Fibroblast of lung (primary cell): ENCODE data around the gene COL4A1. TPM values are rescaled to one million over a fixed set of nuclear protein-coding genes. Genes with fewer than 3 reads are reported as not detected.

Experiments
- DNase-seq, 2 donors: peaks; one replicate each; pipeline versions ENCODE4 v3.0.0 to v3.0.0-alpha.2; 2010; ENCODE audit warnings: low read depth in 2 of 2
- H2AFZ ChIP-seq: 2 replicates; pipeline ENCODE4 v1.5.1; 2012; ENCODE audit warnings: low read length, control low read depth, inconsistent platforms
- H3K27ac ChIP-seq: 2 replicates; pipeline ENCODE4 v1.5.1; 2011; ENCODE audit warnings: low read length, control low read depth; ENCODE audit not compliant: insufficient read depth
- H3K27me3 ChIP-seq: 2 replicates; pipeline ENCODE4 v1.5.1; 2011; ENCODE audit warnings: mild to moderate bottlenecking, low read length; ENCODE audit not compliant: control insufficient read depth, insufficient read depth
- H3K36me3 ChIP-seq: 2 replicates; pipeline ENCODE4 v1.5.1; 2011; ENCODE audit warnings: low read length; ENCODE audit not compliant: control insufficient read depth, insufficient read depth
- H3K4me1 ChIP-seq: 2 replicates; pipeline ENCODE4 v1.5.1; 2011; ENCODE audit warnings: low read length; ENCODE audit not compliant: control insufficient read depth, insufficient read depth; ENCODE audit errors: extremely low read depth
- H3K4me2 ChIP-seq: 2 replicates; pipeline ENCODE4 v1.5.1; 2011; ENCODE audit warnings: low read length, control low read depth; ENCODE audit not compliant: insufficient read depth; ENCODE audit errors: extremely low read depth
- H3K4me3 ChIP-seq, 4 experiments: fragments of 200-600 bp in 1 of 4; sonication (generic) in 1 of 4; replicated peaks in 1 of 4; 2 replicates each; pipeline ENCODE4 v1.5.1; 2011 to 2016; ENCODE audit warnings: low read length in 4 of 4, low read depth in 3 of 4, mild to moderate bottlenecking in 3 of 4, control low read depth in 2 of 4, inconsistent platforms in 1 of 4, mixed read lengths in 1 of 4; ENCODE audit not compliant: insufficient read depth in 1 of 4; ENCODE audit errors: control extremely low read depth in 1 of 4
- H3K79me2 ChIP-seq: 2 replicates; pipeline ENCODE4 v1.5.1; 2012; ENCODE audit warnings: mild to moderate bottlenecking, low read length, inconsistent platforms; ENCODE audit not compliant: control insufficient read depth, insufficient read depth
- H3K9ac ChIP-seq: 2 replicates; pipeline ENCODE4 v1.5.1; 2011; ENCODE audit warnings: mild to moderate bottlenecking, low read length, control low read depth; ENCODE audit not compliant: insufficient read depth
- H3K9me3 ChIP-seq: 2 replicates; pipeline ENCODE4 v1.5.1; 2012; ENCODE audit warnings: low read depth, low read length; ENCODE audit not compliant: control insufficient read depth, insufficient read depth
- H4K20me1 ChIP-seq: 2 replicates; pipeline ENCODE4 v1.5.1; 2011; ENCODE audit warnings: low read length; ENCODE audit not compliant: control insufficient read depth, insufficient read depth; ENCODE audit errors: extremely low read depth
- CTCF ChIP-seq, 2 donors: IDR thresholded peaks in 1 of 2; conservative IDR thresholded peaks in 1 of 2; 1 replicate in 1 of 2; 2 replicates in 1 of 2; pipeline ENCODE4 v1.5.1; 2011 to 2012; ENCODE audit warnings: low read length in 2 of 2, control low read depth in 1 of 2, inconsistent platforms in 1 of 2, low read depth in 1 of 2, mild to moderate bottlenecking in 1 of 2
- EZH2 ChIP-seq: IDR thresholded peaks from 2 replicates; pipeline ENCODE4 v1.5.1; 2012; ENCODE audit warnings: low read length, control low read depth, mild to moderate bottlenecking; ENCODE audit errors: missing control alignments
- polyA plus RNA-seq, 2 donors: library from polyadenylated mRNA; depleted of rRNA in 1 of 2; stranded (reverse) in 1 of 2; unstranded in 1 of 2; fragments of >200 nt; gene quantifications; 2 replicates each; pipeline ENCODE4 v1.2.1, GENCODE V29; 2011 to 2012; ENCODE audit warnings: missing spikeins in 1 of 2
- total RNA-seq: library from RNA; depleted of rRNA; stranded (reverse); fragments of >200 nt; gene quantifications from 2 replicates; pipeline ENCODE4 v1.2.1, GENCODE V29; 2014

Gene COL4A1
- total and polyA plus RNA-seq, 2 donors (not counting 1 experiment from before 2014, with no cell fraction given): 34.0 to 607 TPM

- Histone ChIP-seq H3K4me3 (no peak overlapping the region), H3K9me3 (no peaks in the 10 kb centered on the region), H3K27me3 (no peaks in the 10 kb centered on the region), H3K9ac (no peak overlapping the region), H3K36me3 (no peaks in the 10 kb centered on the region), H4K20me1 (no peaks in the 10 kb centered on the region), H3K4me1 (peaks cover 34% of the 10 kb centered on the region), H3K27ac (no peak overlapping the region), H3K4me2 (no peak overlapping the region), H2AFZ (no peak overlapping the region), H3K79me2 (peaks cover 1% of the 10 kb centered on the region)
- no peak for TF ChIP-seq CTCF (conservative IDR thresholded peaks at IDR 0.05 in 1 of 2, IDR thresholded peaks at IDR 0.05 in 1 of 2; ENCODE audit: low read depth in 1 of 2, low read length in 2 of 2)
- TF ChIP-seq EZH2: no peak
- no peak for DNase-seq
These were observed 66.0 kb downstream of the COL4A1 start for GRCh38 chr13:110240943-110241342.

GRCh38 chr13:110240352-110240751 is 66.6 kb downstream of the COL4A1 start:
- Histone ChIP-seq H2AFZ (no peak overlapping the region), H3K36me3 (no peaks in the 10 kb centered on the region), H3K9ac (no peak overlapping the region), H3K79me2 (peaks cover 1% of the 10 kb centered on the region), H4K20me1 (no peaks in the 10 kb centered on the region), H3K27me3 (no peaks in the 10 kb centered on the region), H3K27ac (no peak overlapping the region), H3K4me2 (no peak overlapping the region), H3K9me3 (no peaks in the 10 kb centered on the region), H3K4me3 (no peak overlapping the region), H3K4me1 (peaks cover 31% of the 10 kb centered on the region)
- no peak for DNase-seq
- TF ChIP-seq CTCF (conservative IDR thresholded peaks at IDR 0.05 in 1 of 2, IDR thresholded peaks at IDR 0.05 in 1 of 2; ENCODE audit: low read depth in 1 of 2, low read length in 2 of 2) (no peak), EZH2 (no peak)

GRCh38 chr13:110239280-110240125 is 67.5 kb downstream of the COL4A1 start:
- TF ChIP-seq CTCF (conservative IDR thresholded peaks at IDR 0.05 in 1 of 2, IDR thresholded peaks at IDR 0.05 in 1 of 2; ENCODE audit: low read depth in 1 of 2, low read length in 2 of 2) (peak in 1 of 2 donors; percentile 22), EZH2 (no peak)
- Histone ChIP-seq H4K20me1 (no peaks in the 10 kb centered on the region), H3K36me3 (no peaks in the 10 kb centered on the region), H2AFZ (no peak overlapping the region), H3K9me3 (no peaks in the 10 kb centered on the region), H3K4me2 (no peak overlapping the region), H3K27ac (no peak overlapping the region), H3K27me3 (no peaks in the 10 kb centered on the region), H3K9ac (no peak overlapping the region), H3K4me1 (peaks cover 27% of the 10 kb centered on the region), H3K4me3 (no peak overlapping the region), H3K79me2 (peaks cover 1% of the 10 kb centered on the region)
- DNase-seq: no peak
